ENCODE data around the gene CCT4. TPM values are rescaled to one million over a fixed set of nuclear protein-coding genes. Genes with fewer than 3 reads are reported as not detected.
A peak's percentile ranks its signal among the peaks of the same experiment; 100 is the strongest.

The CCT4 gene
- total RNA-seq, 1 experiment from 2014 or later = 203 TPM

DNA sequence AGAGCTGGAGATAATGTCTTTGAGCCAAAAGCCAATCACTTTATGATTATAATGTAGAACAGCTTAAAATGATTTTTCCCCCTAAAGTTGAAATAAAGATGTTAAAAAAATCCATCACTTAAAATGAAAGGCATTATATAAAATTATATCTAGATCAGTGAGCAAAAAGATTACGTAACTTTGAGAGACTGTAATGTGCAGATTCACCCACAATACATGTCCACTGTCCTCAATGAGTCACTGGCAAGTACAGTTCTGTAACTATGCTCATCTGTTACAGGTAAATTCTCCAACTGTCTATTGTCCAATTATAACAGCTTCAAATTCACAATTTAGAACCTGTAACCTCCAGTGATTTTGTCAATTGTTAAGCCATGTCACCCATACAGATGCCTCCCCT lies 53.6 kb downstream of the CCT4 start:
- BruUV-seq (replicated peaks) = no TSS peak
- DNase-seq (ENCODE audit: unreplicated experiment) = peak; percentile 21

GRCh38 chr2:61833971-61834370 lies 54.5 kb downstream of the CCT4 start:
- Mint-ChIP-seq H3K4me3 (ENCODE audit: unreplicated experiment) (no peak overlapping the region), H3K27ac (ENCODE audit: low read depth, unreplicated experiment) (no peak overlapping the region), H3K9me3 (ENCODE audit: unreplicated experiment) (no peaks in the 10 kb centered on the region), H3K4me1 (ENCODE audit: insufficient read depth, unreplicated experiment) (no peaks in the 10 kb centered on the region), H3K36me3 (ENCODE audit: insufficient read depth, unreplicated experiment) (peaks cover 5% of the 10 kb centered on the region), H3K27me3 (ENCODE audit: insufficient read depth, unreplicated experiment) (no peaks in the 10 kb centered on the region)
- BruUV-seq (replicated peaks) = no TSS peak
- TF ChIP-seq, protein P1, sequence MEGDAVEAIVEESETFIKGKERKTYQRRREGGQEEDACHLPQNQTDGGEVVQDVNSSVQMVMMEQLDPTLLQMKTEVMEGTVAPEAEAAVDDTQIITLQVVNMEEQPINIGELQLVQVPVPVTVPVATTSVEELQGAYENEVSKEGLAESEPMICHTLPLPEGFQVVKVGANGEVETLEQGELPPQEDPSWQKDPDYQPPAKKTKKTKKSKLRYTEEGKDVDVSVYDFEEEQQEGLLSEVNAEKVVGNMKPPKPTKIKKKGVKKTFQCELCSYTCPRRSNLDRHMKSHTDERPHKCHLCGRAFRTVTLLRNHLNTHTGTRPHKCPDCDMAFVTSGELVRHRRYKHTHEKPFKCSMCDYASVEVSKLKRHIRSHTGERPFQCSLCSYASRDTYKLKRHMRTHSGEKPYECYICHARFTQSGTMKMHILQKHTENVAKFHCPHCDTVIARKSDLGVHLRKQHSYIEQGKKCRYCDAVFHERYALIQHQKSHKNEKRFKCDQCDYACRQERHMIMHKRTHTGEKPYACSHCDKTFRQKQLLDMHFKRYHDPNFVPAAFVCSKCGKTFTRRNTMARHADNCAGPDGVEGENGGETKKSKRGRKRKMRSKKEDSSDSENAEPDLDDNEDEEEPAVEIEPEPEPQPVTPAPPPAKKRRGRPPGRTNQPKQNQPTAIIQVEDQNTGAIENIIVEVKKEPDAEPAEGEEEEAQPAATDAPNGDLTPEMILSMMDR (IDR thresholded peaks at IDR 0.05; ENCODE audit: unreplicated experiment) = no peak
- ChIA-PET POLR2A (interaction anchor here (1.0 to 1.4 kb wide), 2 partner anchors 19 to 21 kb away, joined by 3 to 4 read pairs; no protein-coding TSS in a partner anchor), CTCF (no interaction called here)
- DNase-seq (ENCODE audit: unreplicated experiment) = no peak
- intact Hi-C loops (cut with micrococcal nuclease) = no loop called here

More for the DNA sequence above, 53.6 kb downstream of the CCT4 start:
- H3K9me3 Mint-ChIP-seq (ENCODE audit: unreplicated experiment) = no peaks in the 10 kb centered on the region
- H3K4me3 Mint-ChIP-seq (ENCODE audit: unreplicated experiment) = no peak overlapping the region
- H3K36me3 Mint-ChIP-seq (ENCODE audit: insufficient read depth, unreplicated experiment) = peaks cover 2% of the 10 kb centered on the region
- H3K27ac Mint-ChIP-seq (ENCODE audit: low read depth, unreplicated experiment) = no peak overlapping the region
- intact Hi-C loops (cut with micrococcal nuclease) = no loop called here
- TF ChIP-seq, protein P1 (IDR thresholded peaks at IDR 0.05; ENCODE audit: unreplicated experiment) = no peak
- H3K4me1 Mint-ChIP-seq (ENCODE audit: insufficient read depth, unreplicated experiment) = no peaks in the 10 kb centered on the region
- POLR2A ChIA-PET = interaction anchor here (1.4 kb wide), 1 partner anchor 20 kb away, joined by 4 read pairs; no protein-coding TSS in a partner anchor
- CTCF ChIA-PET = interaction anchor here (0.6 kb wide), 1 partner anchor 15 kb away, joined by 3 read pairs; no protein-coding TSS in a partner anchor
- H3K27me3 Mint-ChIP-seq (ENCODE audit: insufficient read depth, unreplicated experiment) = no peaks in the 10 kb centered on the region

- BruUV-seq (replicated peaks) = no TSS peak
- Mint-ChIP-seq H3K4me3 (ENCODE audit: unreplicated experiment) (no peak overlapping the region), H3K27ac (ENCODE audit: low read depth, unreplicated experiment) (no peak overlapping the region), H3K9me3 (ENCODE audit: unreplicated experiment) (no peaks in the 10 kb centered on the region), H3K36me3 (ENCODE audit: insufficient read depth, unreplicated experiment) (peaks cover 5% of the 10 kb centered on the region), H3K4me1 (ENCODE audit: insufficient read depth, unreplicated experiment) (no peaks in the 10 kb centered on the region), H3K27me3 (ENCODE audit: insufficient read depth, unreplicated experiment) (no peaks in the 10 kb centered on the region)
- POLR2A ChIA-PET = no interaction called here
- CTCF ChIA-PET = no interaction called here
- intact Hi-C loops (cut with micrococcal nuclease) = no loop called here
- no peak for DNase-seq (ENCODE audit: unreplicated experiment)
- TF ChIP-seq, protein P1 (IDR thresholded peaks at IDR 0.05; ENCODE audit: unreplicated experiment) = no peak
These were observed 56.1 kb downstream of the CCT4 start for GRCh38 chr2:61832183-61832841.

DNA sequence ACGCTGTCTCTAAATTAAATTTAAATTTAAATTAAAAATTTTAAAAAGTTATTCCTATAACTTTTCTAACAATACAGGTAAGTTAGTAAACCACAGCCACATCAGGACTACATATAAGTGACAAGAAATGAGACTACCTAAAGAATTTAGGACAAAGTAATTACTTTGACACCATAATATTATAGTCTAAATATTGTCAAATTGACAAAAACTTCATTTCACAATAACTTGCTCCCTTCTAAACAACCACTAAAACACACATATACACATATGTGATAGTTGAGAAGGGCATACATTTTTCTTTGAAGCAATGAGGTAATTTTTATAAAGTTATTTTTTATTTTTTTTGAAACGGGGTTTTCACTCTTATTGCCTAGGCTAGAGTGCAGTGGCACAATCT lies 66.2 kb downstream of the CCT4 start:
- Mint-ChIP-seq H3K27ac (ENCODE audit: low read depth, unreplicated experiment) (no peak overlapping the region), H3K36me3 (ENCODE audit: insufficient read depth, unreplicated experiment) (no peaks in the 10 kb centered on the region), H3K9me3 (ENCODE audit: unreplicated experiment) (no peaks in the 10 kb centered on the region), H3K27me3 (ENCODE audit: insufficient read depth, unreplicated experiment) (no peaks in the 10 kb centered on the region), H3K4me1 (ENCODE audit: insufficient read depth, unreplicated experiment) (no peaks in the 10 kb centered on the region), H3K4me3 (ENCODE audit: unreplicated experiment) (no peak overlapping the region)
- TF ChIP-seq, protein P1 (IDR thresholded peaks at IDR 0.05; ENCODE audit: unreplicated experiment) = no peak
- intact Hi-C loops (cut with micrococcal nuclease) = no loop called here
- CTCF ChIA-PET = interaction anchor here (0.6 kb wide), 1 partner anchor 119 kb away, joined by 3 read pairs; no protein-coding TSS in a partner anchor
- POLR2A ChIA-PET = no interaction called here
- DNase-seq (ENCODE audit: unreplicated experiment) = no peak
- no TSS peak for BruUV-seq (replicated peaks)

Other genes with a start within 250 kb of the CCT4 start
- 1.7 and 2.3 TPM in 2 replicates for gene FAM161A, start 34.6 kb downstream of the CCT4 start, total RNA-seq (2022)
- gene COMMD1, start 17.0 kb upstream of the CCT4 start, total RNA-seq (2022) = 33.8 and 38.7 TPM in 2 replicates